ENCODE measurements around the gene THEMIS.

THEMIS gene

DNA sequence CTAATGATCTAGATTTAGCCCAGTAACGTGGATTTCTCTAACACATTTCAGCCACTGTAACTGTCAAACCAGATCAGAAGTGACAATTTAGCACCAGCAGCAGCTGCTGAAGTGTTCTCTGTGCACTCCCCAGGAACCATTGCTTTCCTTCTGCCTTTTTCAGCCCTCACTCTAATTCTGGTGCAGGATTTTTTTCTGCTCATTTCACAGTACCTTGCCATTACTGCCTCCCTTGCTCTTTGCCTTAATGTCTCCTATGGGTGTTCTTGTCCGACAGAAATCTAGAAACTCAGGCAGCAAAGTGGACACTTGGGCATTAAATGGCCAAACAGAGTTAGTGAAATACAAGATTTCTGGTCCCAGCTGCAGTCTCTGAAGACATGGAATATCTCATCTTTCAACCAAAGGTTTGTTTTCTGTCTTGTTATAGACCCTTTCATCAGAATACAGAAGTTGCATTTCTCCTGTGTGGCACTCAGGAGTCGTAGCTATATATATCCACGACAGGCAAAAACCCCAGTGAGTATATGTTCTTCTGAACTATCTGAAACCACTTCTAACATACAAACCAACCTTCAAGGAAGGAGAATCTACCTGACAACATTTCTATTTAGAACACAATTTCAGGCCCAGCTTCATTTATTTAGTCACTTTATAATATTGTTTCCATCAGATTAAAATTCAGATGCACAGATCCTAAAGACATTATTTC lies 92.9 kb downstream of the THEMIS start:
- TF ChIP-seq, protein P1, sequence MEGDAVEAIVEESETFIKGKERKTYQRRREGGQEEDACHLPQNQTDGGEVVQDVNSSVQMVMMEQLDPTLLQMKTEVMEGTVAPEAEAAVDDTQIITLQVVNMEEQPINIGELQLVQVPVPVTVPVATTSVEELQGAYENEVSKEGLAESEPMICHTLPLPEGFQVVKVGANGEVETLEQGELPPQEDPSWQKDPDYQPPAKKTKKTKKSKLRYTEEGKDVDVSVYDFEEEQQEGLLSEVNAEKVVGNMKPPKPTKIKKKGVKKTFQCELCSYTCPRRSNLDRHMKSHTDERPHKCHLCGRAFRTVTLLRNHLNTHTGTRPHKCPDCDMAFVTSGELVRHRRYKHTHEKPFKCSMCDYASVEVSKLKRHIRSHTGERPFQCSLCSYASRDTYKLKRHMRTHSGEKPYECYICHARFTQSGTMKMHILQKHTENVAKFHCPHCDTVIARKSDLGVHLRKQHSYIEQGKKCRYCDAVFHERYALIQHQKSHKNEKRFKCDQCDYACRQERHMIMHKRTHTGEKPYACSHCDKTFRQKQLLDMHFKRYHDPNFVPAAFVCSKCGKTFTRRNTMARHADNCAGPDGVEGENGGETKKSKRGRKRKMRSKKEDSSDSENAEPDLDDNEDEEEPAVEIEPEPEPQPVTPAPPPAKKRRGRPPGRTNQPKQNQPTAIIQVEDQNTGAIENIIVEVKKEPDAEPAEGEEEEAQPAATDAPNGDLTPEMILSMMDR (IDR thresholded peaks at IDR 0.05; ENCODE audit: low read depth, low read length): no peak
- H3K4me3 ChIP-seq (replicated peaks in 1 of 2; ENCODE audit: low read depth in 2 of 2, low read length in 2 of 2): no peak overlapping the region
- no peak for DNase-seq (ENCODE audit: low read depth in 2 of 2)

DNA sequence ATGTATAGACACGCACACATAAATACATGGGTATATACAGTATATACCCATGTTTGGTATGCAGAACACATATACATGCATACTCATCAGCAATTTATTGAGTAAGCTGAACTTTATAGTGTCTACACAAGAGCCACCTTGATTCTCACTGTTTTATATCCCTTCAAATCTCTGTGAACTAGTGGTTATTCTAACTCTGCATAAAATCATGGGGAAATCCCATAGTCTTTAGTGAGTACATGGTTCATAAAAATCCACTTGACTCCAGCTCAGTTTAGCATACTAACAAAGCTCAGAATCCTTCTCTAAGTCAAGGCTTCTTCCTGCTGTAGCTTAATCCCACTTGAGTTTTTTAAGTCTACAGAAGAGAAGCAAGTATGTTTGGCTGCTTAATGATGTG lies 104.1 kb downstream of the THEMIS start:
- DNase-seq (ENCODE audit: low read depth in 2 of 2): no peak
- TF ChIP-seq, protein P1 (IDR thresholded peaks at IDR 0.05; ENCODE audit: low read depth, low read length): no peak
- no peak overlapping the region for H3K4me3 ChIP-seq (replicated peaks in 1 of 2; ENCODE audit: low read depth in 2 of 2, low read length in 2 of 2)

DNA sequence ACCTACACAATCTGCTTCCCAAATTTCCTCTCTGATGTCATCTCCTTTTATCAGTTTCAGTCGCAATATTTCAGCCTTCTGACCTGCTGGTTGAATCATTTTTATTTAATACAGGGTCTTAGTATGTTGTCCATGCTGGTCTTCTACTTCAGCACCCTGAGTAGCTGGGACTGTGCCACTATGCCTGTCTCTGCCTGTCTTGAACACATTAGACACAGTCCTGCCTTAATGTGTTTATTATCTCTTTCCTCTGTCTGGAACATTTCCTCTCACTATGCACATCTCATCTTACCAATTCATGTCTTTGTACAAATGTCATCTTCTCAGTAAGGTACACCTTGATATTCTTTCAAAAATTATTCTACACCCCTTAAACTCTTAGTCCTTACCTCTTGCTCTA lies 106.5 kb downstream of the THEMIS start:
- H3K4me3 ChIP-seq (replicated peaks in 1 of 2; ENCODE audit: low read depth in 2 of 2, low read length in 2 of 2): no peak overlapping the region
- no peak for DNase-seq (ENCODE audit: low read depth in 2 of 2)
- TF ChIP-seq, protein P1 (IDR thresholded peaks at IDR 0.05; ENCODE audit: low read depth, low read length): no peak

DNA sequence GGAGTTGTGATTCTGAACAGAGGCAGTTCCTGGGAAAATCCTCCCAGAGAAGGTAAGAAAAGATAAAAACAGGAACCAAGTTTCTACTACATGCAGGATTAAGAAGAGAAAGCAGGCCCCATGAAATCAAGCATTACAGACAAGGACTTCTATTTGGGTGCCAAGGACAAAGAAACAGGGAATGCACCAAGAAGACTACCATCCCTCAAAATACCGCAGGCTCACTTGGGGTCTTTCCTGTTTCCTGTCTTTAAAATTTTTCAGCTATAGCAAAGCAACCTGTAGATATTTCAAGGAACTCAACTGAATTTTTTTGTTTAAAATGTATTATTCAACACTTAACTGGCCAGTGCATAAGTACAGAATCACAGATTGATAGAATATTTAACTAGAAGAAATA lies 107.5 kb downstream of the THEMIS start:
- TF ChIP-seq, protein P1 (IDR thresholded peaks at IDR 0.05; ENCODE audit: low read depth, low read length): no peak
- no peak overlapping the region for H3K4me3 ChIP-seq (replicated peaks in 1 of 2; ENCODE audit: low read depth in 2 of 2, low read length in 2 of 2)
- no peak for DNase-seq (ENCODE audit: low read depth in 2 of 2)

DNA sequence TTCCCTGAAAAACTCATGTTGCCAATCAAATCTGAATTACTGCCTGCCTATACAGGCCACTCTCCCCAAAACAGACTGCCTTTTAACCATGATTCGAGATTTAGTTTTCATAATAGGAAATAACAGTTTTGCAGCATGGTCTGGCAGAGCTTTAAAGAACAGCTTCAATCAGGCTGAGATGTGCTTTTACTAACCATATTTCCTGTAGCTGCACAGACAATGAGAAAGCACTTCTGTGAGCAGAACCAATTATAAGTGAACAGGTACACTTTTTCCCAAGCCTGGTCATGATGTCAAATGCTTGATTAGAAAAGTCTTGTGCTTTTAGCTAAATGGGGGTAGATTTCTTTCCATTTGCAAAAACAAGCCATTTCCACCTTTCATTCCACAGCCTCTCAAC lies 108.2 kb downstream of the THEMIS start:
- TF ChIP-seq, protein P1 (IDR thresholded peaks at IDR 0.05; ENCODE audit: low read depth, low read length): no peak
- DNase-seq (ENCODE audit: low read depth in 2 of 2): no peak
- H3K4me3 ChIP-seq (replicated peaks in 1 of 2; ENCODE audit: low read depth in 2 of 2, low read length in 2 of 2): no peak overlapping the region

DNA sequence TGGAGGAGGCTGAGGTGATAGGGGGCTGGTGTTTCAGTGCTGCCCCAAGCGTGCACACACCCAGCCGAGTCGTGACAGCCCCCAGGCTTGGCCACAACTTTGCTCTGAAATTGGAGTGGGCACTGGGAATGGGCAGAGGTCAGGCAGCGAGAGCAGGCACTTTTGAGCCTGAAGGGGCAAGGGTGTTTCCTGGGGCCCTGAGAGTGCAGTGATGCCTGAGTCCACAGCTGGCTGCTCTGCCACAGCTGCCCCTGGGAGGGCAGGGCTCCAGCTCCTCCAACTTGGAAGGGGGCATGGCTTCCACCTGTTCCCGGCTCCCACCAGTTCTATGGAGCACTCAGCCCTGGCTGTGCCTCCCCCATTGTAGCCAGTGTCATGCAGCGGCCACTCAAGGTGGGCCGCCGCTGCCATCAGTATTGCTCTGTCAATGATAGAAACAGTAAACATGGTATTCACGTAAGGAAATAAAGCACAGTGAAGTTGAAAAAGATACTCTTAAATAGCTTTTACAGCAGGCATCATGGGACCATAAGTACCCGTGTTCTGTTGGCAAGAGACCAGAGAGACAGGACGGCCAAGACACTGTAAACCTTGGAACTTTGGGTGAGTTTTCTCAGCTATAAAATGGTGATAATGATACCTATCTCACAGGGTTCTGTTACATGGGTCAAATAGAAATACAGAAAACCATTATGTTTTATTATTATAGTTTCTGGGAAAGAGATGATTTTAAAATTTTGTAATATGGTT lies 108.9 kb downstream of the THEMIS start:
- no peak overlapping the region for H3K4me3 ChIP-seq (replicated peaks in 1 of 2; ENCODE audit: low read depth in 2 of 2, low read length in 2 of 2)
- DNase-seq (ENCODE audit: low read depth in 2 of 2): no peak
- TF ChIP-seq, protein P1 (IDR thresholded peaks at IDR 0.05; ENCODE audit: low read depth, low read length): no peak

Data from cardiac fibroblast (primary cell).